PFSK-1 (cell line): ENCODE results near the gene TOMM34. TPM values are rescaled to one million over a fixed set of nuclear protein-coding genes. Genes with fewer than 3 reads are reported as not detected.

Source experiments
- FOXP2 ChIP-seq: optimal IDR thresholded peaks from 2 replicates; pipeline ENCODE3; 2011; ENCODE audit warnings: borderline replicate concordance, control low read depth, inconsistent platforms; ENCODE audit not compliant: insufficient read depth; ENCODE audit errors: extremely low read length, extremely low read depth
- POLR2AphosphoS5 ChIP-seq: IDR thresholded peaks from 2 replicates; pipeline ENCODE4 v1.6.1; 2012; ENCODE audit warnings: low read depth, mild to moderate bottlenecking, control low read depth, low read length, moderate library complexity
- SIN3A ChIP-seq: IDR thresholded peaks from 2 replicates; pipeline ENCODE4 v1.6.1; 2012; ENCODE audit warnings: mild to moderate bottlenecking, low read length, moderate library complexity, borderline replicate concordance; ENCODE audit not compliant: insufficient read depth
- TAF1 ChIP-seq: IDR thresholded peaks from 2 replicates; pipeline ENCODE4 v1.6.1; 2012; ENCODE audit warnings: low read length, control low read depth, borderline replicate concordance; ENCODE audit not compliant: insufficient read depth
- polyA plus RNA-seq: library from polyadenylated mRNA; unstranded; fragments of >200 nt; gene quantifications from one replicate; pipeline ENCODE4 v1.2.1, GENCODE V29; 2012; ENCODE audit warnings: low read depth, missing spikeins; ENCODE audit not compliant: insufficient read length
- TF ChIP-seq, protein P1 (sequence below), 2 experiments: IDR thresholded peaks; 2 replicates each; pipeline versions ENCODE4 v1.6.1 to v1.8.0; 2011 to 2012; ENCODE audit warnings: low read depth in 2 of 2, low read length in 2 of 2, control low read depth in 1 of 2, inconsistent platforms in 1 of 2, mild to moderate bottlenecking in 1 of 2, moderate library complexity in 1 of 2; ENCODE audit not compliant: insufficient read depth in 1 of 2

Gene TOMM34
- polyA plus RNA-seq: 27.8 TPM

- 0 out of 2 replicates have a peak, but pooled peaks have one; percentile 18 for TF ChIP-seq SIN3A
- no peak for TF ChIP-seq TAF1
- no peak for TF ChIP-seq FOXP2
- peak; percentile 66 for TF ChIP-seq POLR2AphosphoS5
These were observed at the start of gene TOMM34 for GRCh38 chr20:44960103-44960852. TSS of gene TOMM34 (minus strand) at chr20:44960397. CDS start at chr20:44960333, 64 bp downstream.

DNA sequence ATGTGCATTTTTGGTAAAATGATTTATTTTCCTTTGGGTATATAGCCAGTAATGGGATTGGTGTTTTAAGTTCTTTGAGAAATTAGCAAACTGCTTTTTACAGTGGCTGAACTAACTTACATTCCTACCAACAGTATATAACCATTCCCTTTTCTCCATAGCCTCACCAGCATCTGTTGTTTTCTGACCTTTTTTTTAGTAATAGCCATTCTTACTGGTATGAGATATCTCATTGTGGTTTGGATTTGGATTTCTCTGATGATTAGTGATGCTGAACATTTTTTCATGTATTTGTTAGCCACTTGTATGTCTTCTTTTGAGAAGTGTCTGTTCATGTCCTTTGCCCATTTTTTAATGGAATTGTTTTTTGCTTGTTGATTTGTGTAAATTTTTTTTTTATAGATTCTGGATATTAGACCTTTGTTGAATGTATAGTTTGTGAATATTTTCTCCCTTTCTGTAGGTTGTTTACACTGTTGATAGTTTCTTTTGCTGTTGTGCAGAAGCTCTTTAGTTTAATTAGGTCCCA is 48.4 kb upstream of the TOMM34 start:
- TF ChIP-seq, protein P1, sequence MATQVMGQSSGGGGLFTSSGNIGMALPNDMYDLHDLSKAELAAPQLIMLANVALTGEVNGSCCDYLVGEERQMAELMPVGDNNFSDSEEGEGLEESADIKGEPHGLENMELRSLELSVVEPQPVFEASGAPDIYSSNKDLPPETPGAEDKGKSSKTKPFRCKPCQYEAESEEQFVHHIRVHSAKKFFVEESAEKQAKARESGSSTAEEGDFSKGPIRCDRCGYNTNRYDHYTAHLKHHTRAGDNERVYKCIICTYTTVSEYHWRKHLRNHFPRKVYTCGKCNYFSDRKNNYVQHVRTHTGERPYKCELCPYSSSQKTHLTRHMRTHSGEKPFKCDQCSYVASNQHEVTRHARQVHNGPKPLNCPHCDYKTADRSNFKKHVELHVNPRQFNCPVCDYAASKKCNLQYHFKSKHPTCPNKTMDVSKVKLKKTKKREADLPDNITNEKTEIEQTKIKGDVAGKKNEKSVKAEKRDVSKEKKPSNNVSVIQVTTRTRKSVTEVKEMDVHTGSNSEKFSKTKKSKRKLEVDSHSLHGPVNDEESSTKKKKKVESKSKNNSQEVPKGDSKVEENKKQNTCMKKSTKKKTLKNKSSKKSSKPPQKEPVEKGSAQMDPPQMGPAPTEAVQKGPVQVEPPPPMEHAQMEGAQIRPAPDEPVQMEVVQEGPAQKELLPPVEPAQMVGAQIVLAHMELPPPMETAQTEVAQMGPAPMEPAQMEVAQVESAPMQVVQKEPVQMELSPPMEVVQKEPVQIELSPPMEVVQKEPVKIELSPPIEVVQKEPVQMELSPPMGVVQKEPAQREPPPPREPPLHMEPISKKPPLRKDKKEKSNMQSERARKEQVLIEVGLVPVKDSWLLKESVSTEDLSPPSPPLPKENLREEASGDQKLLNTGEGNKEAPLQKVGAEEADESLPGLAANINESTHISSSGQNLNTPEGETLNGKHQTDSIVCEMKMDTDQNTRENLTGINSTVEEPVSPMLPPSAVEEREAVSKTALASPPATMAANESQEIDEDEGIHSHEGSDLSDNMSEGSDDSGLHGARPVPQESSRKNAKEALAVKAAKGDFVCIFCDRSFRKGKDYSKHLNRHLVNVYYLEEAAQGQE (IDR thresholded peaks at IDR 0.05; ENCODE audit: insufficient read depth in 1 of 2, low read depth in 2 of 2, low read length in 2 of 2): no peak

DNA sequence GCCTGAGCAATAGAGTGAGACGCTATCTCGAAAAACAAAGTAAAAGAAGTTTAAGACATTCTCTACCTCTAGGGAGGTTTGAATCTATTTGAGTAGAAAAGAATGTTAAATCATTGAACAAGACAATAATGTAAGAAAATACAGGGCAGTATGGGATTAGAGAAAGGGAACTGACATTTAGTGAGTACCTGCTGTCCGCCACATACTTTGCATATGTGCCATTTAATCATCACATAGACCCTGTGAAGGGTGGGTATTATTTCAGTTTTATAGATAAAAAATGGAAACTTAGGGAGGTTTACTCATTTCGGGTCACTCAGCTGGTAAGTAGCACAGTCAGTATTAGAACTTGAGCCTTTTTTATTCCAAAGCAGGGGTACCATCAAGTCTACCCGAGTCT is 37.5 kb upstream of the TOMM34 start:
- TF ChIP-seq TAF1: no peak
- TF ChIP-seq SIN3A: no peak
- TF ChIP-seq FOXP2: no peak
- no peak for TF ChIP-seq POLR2AphosphoS5
- TF ChIP-seq, protein P1 (IDR thresholded peaks at IDR 0.05; ENCODE audit: insufficient read depth in 1 of 2, low read depth in 2 of 2, low read length in 2 of 2): no peak

- TF ChIP-seq TAF1 (no peak), SIN3A (no peak), POLR2AphosphoS5 (no peak), FOXP2 (no peak)
- TF ChIP-seq, protein P1 (IDR thresholded peaks at IDR 0.05; ENCODE audit: insufficient read depth in 1 of 2, low read depth in 2 of 2, low read length in 2 of 2): no peak
These were observed 37.0 kb upstream of the TOMM34 start for GRCh38 chr20:44997171-44997570.

DNA sequence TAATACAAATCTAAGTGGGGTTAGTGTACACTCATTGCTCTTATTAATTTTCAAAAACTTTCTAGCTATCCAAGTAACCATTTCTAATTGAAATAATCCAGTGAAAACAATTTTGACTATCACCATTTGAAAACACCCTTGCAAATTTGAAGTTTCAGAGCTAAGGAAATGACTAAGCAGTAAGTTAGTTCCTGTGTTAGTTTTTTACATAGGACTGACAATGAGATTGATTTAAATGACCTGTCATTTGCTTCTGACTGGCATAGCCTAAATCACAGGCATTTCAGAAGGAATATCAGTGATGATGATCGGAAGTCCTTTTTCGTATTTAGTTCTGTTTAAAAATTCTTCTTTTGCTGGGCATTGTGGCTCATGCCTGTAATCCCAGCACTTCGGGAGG is 33.1 kb upstream of the TOMM34 start:
- TF ChIP-seq, protein P1 (IDR thresholded peaks at IDR 0.05; ENCODE audit: insufficient read depth in 1 of 2, low read depth in 2 of 2, low read length in 2 of 2): no peak
- TF ChIP-seq TAF1: no peak
